SH-SY5Y (cell line): Measurements from ENCODE around the gene GFPT1.

Source experiments
- GATA2 ChIP-seq: IDR thresholded peaks from 2 replicates; pipeline ENCODE4 v1.6.1; 2011; ENCODE audit warnings: mild to moderate bottlenecking, low read depth, low read length
- GATA3 ChIP-seq: IDR thresholded peaks from 2 replicates; pipeline ENCODE4 v1.6.1; 2011; ENCODE audit warnings: low read depth, mild to moderate bottlenecking, low read length, moderate library complexity

GRCh38 chr2:69436596-69436937, 49.5 kb upstream of the GFPT1 start:
- no peak for TF ChIP-seq GATA3
- no peak for TF ChIP-seq GATA2
